ENCODE data around the gene FAM222A.

GRCh38 chr12:109702111-109702841, 11.3 kb upstream of the FAM222A start:
- TF ChIP-seq ZFP30 (CRISPR knock-in tag; IDR thresholded peaks at IDR 0.05) = no peak
- no peak for TF ChIP-seq PATZ1 (CRISPR knock-in tag; IDR thresholded peaks at IDR 0.05; ENCODE audit: borderline replicate concordance)
- TF ChIP-seq BACH2 (CRISPR knock-in tag; IDR thresholded peaks at IDR 0.05; ENCODE audit: borderline replicate concordance) = no peak
- TF ChIP-seq ARNTL (CRISPR knock-in tag; IDR thresholded peaks at IDR 0.05; ENCODE audit: borderline replicate concordance, low read depth) = no peak
- no peak for TF ChIP-seq GLIS3 (CRISPR knock-in tag; IDR thresholded peaks at IDR 0.05)
- TF ChIP-seq ISL1 (CRISPR knock-in tag; IDR thresholded peaks at IDR 0.05) = no peak
- TF ChIP-seq TCF4 (CRISPR knock-in tag; IDR thresholded peaks at IDR 0.05; ENCODE audit: borderline replicate concordance) = no peak
- no peak for TF ChIP-seq CSDC2 (CRISPR knock-in tag; IDR thresholded peaks at IDR 0.05)
- no peak for TF ChIP-seq ESRRG (CRISPR knock-in tag; IDR thresholded peaks at IDR 0.05)

Measured in SK-N-SH treated with all-trans-retinoic acid at 6 μM for 48 hours (cell line).